IPS-NIHi7 (cell line): ENCODE results near the gene JAKMIP3.

Experiments used
- DNase-seq: peaks from one replicate; pipeline ENCODE4 v3.0.0; 2012; ENCODE audit warnings: mixed read lengths; ENCODE audit errors: extremely low spot score

The JAKMIP3 gene

GRCh38 chr10:132043861-132044695 lies 21.7 kb upstream of the JAKMIP3 start:
- no peak for DNase-seq

- DNase-seq = no peak
Observed at GRCh38 chr10:132044803-132045202, 20.9 kb upstream of the JAKMIP3 start.

DNA sequence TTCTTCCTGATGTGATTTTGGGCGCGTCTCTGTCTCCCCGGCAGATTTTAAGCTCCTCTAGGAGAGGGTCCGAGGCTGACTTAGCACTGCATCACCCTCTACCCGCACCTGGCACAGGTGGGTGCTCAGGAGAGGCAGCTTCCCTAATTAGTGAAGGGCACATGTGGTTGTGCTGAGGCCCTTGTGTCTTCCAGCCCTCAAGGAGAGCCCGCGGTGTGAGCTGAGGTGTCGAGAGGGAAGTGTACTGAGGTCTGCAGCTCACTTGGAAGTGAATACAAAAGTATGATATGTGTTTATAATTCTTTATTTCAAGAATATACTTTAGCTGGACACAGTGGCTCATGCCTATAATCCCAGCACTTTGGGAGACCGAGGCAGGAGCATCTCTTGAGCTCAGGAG lies 20.4 kb upstream of the JAKMIP3 start:
- DNase-seq = no peak

GRCh38 chr10:132047575-132048293 lies 18.0 kb upstream of the JAKMIP3 start:
- DNase-seq = no peak

- no peak for DNase-seq
Observed at GRCh38 chr10:132048294-132048667, 17.5 kb upstream of the JAKMIP3 start.

- DNase-seq = no peak
Observed at GRCh38 chr10:132050191-132050590, 15.6 kb upstream of the JAKMIP3 start.

DNA sequence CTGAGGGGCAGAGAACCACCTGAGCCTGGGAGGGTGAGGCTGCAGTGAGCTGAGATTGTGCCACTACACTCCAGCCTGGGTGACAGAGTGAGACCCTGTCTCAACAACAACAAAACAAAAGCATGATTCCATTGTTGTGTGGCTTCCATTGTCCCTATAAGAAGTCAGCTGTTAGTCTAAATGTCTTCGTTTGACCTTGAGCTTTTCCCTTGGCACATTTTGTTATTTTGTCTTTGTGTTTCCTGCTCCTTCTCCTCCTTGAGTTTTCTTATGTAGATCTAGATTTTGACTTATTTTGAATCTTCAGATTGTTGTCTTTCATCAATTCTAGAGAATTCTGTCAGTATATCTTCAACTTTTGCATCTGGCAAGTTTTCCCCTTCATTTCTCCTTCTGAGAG lies 13.6 kb upstream of the JAKMIP3 start:
- no peak for DNase-seq

DNA sequence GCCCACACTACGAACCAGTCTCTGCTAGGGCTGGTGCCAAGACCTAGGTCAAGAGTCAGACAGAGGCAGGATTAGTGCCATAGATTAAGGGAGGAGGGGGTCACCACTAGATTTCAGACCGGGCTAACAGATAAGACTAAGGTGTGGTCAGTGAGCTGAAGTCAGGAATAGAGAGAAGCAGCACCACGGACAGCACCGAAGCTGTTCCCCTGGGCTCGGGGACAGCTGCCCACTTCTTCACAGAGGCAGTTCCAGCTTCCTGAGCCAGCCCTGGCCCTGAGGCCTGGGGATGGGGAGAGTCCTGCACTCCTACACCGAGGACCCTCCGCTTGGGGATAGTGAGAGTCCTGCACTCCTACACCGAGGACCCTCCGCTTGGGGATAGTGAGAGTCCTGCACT lies 11.2 kb upstream of the JAKMIP3 start:
- DNase-seq = peak; percentile 89

DNA sequence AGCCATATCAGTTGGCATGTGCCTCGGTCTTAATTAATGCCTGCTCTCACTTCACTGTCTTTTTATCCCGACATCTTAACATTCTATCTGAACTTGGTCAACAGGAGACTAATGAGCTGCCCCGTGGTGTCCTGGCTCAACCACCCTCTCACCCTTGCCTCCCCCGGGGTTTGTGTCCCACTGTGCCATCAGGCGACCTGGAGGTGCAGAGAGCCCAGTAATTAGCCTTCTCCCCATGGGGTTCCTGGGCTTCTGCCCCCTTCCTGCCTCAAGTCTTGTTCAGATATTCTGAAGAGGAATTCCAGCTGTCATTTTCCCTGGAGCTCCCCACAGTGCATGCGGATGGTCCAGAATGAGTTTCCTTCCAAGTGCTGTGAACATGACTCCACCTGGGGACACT lies 10.1 kb upstream of the JAKMIP3 start:
- DNase-seq = no peak

- DNase-seq = no peak
Observed at GRCh38 chr10:132056663-132057062, 9.1 kb upstream of the JAKMIP3 start.

DNA sequence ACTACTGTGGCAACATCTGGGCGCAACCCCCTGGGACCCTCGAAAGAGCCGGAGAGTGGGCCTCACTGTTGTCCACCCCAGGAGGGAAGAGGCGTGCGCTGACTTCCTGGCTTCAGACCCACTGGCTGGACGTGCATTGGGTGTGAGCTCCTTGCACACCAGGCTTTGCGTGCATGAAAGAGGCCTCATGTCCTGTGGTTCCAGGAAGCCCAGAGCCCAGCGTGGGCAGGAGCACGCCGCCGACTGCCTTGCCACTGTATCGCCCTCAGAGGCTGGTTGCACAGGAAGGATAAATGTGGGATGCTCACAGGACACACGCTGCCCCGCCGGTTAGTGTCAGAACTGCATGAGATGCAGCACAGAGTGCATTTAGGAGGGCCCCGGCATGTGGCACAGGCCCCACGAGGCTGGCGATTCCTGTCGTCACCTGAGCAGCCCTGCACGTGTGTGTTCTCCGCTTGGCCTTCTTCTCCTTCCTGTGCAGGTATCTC lies 8.5 kb upstream of the JAKMIP3 start:
- DNase-seq = no peak

- DNase-seq = no peak
Observed at GRCh38 chr10:132058111-132058745, 7.5 kb upstream of the JAKMIP3 start.

DNA sequence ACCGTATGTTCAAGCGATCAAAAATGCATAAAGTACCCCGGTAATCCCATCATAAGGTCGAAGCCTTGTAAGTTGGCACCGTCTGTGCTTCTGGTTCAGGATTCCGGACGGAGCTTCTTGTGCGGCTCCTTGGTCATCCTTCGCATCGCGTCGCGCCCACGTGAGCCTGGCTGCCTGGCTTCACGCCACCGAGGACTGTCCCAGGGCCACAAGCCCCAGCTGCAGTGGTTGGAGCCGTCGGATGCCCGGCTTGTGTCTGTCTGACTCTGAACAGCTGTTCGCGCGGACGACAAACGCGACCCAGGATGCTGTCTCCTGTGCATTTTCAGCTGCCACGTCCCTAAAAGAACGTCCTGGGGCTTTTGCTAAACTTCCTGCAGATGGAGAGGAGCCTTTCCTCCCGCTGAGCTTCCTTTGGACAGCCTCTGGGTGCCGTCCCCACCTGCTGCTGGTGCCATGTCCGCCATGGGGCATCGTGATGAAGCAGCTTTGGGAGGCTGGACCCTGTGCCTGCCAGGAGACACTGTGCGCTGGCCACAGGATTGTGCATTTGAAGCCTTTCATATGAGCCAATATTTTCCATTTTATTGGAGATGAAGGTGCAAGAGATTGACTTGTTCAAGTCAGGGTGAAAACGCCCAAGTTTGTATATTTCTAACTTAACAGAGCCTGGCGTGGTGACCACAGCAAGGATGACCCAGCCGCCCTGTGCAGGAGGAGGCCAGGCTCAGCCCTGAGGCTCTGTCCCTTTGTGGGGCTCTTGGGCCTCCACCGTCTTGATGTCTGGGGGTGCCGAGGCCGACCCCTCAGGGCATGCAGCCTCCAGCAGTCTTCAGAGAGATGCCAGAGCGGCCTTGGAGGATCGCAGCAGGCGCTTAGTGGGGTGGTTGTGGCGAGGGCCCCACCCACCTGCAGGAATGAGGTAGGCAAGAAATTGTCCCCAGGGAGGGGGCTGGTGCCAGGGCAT lies 6.7 kb upstream of the JAKMIP3 start:
- DNase-seq = no peak

GRCh38 chr10:132059760-132060508 lies 5.8 kb upstream of the JAKMIP3 start:
- no peak for DNase-seq

- DNase-seq = no peak
Observed at GRCh38 chr10:132061030-132061429, 4.7 kb upstream of the JAKMIP3 start.

DNA sequence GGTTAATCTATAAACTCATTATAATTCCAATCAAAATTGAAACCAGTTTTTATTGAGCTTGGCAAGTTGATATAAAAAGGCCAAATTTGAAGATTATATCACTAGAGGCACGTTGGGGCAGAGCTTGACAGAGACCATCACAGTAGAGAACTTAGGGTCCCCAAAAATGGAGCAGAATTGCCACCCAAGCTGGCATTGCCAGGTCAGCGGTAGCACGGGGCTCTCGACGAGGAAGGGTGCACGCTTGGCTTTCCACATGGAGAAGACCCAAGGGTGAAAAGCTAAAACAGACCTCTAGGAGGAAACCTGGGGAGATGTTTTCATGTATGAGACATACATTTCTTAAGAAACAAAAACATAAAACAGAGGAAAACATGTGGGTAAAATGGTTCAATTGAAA lies 4.3 kb upstream of the JAKMIP3 start:
- DNase-seq = no peak

DNA sequence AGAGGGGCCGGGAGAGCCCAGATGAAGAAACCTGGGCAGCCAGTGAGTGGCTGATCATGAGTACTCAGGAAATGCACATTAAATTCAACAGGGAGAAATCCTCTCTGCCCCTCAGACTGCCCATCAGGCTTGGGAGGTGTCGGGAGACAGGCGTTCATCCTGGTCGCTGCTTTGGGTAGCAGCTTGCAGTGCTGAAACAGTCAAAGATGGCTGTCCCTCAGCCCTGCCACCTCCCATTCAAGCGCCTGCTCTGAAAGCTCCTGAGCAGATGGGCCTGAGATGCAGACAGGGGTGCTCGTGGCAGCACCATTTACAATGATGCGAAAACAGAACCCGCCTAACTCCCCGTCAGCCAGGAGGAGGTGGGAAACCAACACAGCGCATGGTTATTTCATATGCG lies 3.6 kb upstream of the JAKMIP3 start:
- no peak for DNase-seq

DNA sequence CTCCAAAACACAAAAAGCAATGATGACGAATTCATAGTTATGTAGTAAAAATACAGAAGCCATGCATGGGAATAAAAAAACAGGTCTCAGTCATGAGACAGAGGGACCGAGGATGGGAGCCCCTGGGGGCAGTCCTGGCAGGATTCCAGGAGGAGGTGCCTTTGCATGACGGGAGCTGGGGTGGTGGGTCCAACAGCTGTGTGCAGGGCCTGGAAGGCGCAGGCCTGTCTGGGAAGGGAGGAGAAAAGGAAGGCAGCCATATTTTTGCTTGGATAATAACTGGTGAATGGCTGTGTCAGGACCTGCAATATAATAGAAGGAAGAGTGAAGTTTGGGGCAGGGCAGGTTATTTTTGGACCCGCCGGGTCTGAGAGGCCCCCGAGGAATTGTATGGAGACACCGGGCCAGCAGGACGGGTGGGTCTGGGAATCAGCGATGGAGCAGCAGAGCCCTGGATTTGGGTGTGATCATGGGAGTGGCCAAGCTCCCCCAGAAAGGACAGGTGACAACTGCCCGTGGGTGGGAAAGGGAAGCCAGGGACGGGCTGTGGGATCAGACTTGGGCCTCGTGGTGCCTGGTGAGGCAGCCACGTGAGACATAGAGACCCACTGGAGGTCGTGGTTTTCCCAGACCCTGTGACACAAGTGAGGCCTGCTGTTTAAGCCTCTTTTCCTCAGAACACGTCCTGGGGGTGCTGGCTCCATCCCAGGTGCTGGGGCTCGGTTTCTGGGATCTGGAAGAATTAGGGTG lies 2.9 kb upstream of the JAKMIP3 start:
- no peak for DNase-seq

DNA sequence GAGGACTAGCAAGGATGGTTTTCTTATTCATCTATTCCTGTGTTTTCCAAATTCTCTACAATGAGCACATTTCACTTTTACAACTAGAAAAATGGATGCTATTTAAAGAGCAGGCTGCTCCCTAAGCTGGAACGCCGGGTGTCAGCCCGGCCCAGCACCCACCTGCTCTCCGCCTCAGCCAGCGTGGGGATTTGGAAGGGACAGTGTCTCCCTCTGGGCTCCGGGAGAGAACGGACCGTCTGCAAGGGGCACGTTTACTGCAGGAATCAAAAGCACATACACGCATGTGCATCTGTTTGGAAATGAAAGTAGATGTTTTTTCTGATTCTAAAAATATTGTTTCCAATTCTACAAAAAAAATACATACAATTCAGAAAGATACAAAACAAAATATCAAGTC lies 2.3 kb upstream of the JAKMIP3 start:
- no peak for DNase-seq
